HPDE6-E6E7 (cell line): ENCODE data around the gene HTR3B.
"Not testable (repeated sequence)": the region's sequence is repeated elsewhere in the genome, so short reads cannot be mapped to it uniquely, and the experiment has no call there.

Experiments used
- DNase-seq: peaks from one replicate; pipeline ENCODE4 v3.0.0; 2011; ENCODE audit warnings: missing footprints; ENCODE audit errors: extremely low spot score

HTR3B gene

GRCh38 chr11:113884361-113884836 lies 20.2 kb upstream of the HTR3B start:
- DNase-seq, result no peak

GRCh38 chr11:113885897-113886296 lies 18.7 kb upstream of the HTR3B start:
- no peak for DNase-seq

GRCh38 chr11:113888848-113889247 lies 15.7 kb upstream of the HTR3B start:
- no peak for DNase-seq

- no peak for DNase-seq
These were observed 10.1 kb upstream of the HTR3B start for GRCh38 chr11:113894421-113894996.

- no peak for DNase-seq
These were observed 9.0 kb upstream of the HTR3B start for GRCh38 chr11:113895367-113896155.

GRCh38 chr11:113896156-113896879 lies 8.3 kb upstream of the HTR3B start:
- no peak for DNase-seq

- DNase-seq, result no peak
These were observed 3.5 kb upstream of the HTR3B start for GRCh38 chr11:113901141-113901540.

- DNase-seq, result no peak
These were observed 1.4 kb downstream of the HTR3B start for GRCh38 chr11:113906038-113906437.

GRCh38 chr11:113906516-113906915 lies 1.9 kb downstream of the HTR3B start:
- no peak for DNase-seq

- no peak for DNase-seq
These were observed 2.6 kb downstream of the HTR3B start for GRCh38 chr11:113907152-113907551.

GRCh38 chr11:113907681-113908080 lies 3.1 kb downstream of the HTR3B start:
- DNase-seq, result no peak

GRCh38 chr11:113908098-113908497 lies 3.5 kb downstream of the HTR3B start:
- DNase-seq, result no peak

GRCh38 chr11:113911491-113911890 lies 6.9 kb downstream of the HTR3B start:
- DNase-seq, result not testable (repeated sequence)

- DNase-seq, result no peak
These were observed 19.0 kb downstream of the HTR3B start for GRCh38 chr11:113923572-113923971.

GRCh38 chr11:113926273-113927197 lies 21.9 kb downstream of the HTR3B start:
- DNase-seq, result no peak

- no peak for DNase-seq
These were observed 23.7 kb downstream of the HTR3B start for GRCh38 chr11:113928311-113928710.

GRCh38 chr11:113932788-113933187 lies 28.2 kb downstream of the HTR3B start:
- DNase-seq, result no peak

GRCh38 chr11:113934193-113934592 lies 29.6 kb downstream of the HTR3B start:
- DNase-seq, result not testable (repeated sequence)

- no peak for DNase-seq
These were observed 30.2 kb downstream of the HTR3B start for GRCh38 chr11:113934761-113935160.

GRCh38 chr11:113935858-113936257 lies 31.3 kb downstream of the HTR3B start:
- DNase-seq, result no peak

GRCh38 chr11:113937918-113938317 lies 33.3 kb downstream of the HTR3B start:
- no peak for DNase-seq

GRCh38 chr11:113942256-113942655 lies 37.7 kb downstream of the HTR3B start:
- no peak for DNase-seq
